Cardiac fibroblast (primary cell): ENCODE data around the gene ZNRD2.

Source experiments
- DNase-seq, 2 donors: peaks; one replicate each; pipeline versions ENCODE4 v3.0.0 to v3.0.0-alpha.2; 2010; ENCODE audit warnings: low read depth in 2 of 2
- H3K4me3 ChIP-seq, 2 donors: replicated peaks in 1 of 2; 1 replicate in 1 of 2; 2 replicates in 1 of 2; pipeline ENCODE4 v1.5.1; 2011; ENCODE audit warnings: low read depth in 2 of 2, low read length in 2 of 2, mild to moderate bottlenecking in 2 of 2, moderate library complexity in 1 of 2
- CTCF ChIP-seq: IDR thresholded peaks from one replicate; pipeline ENCODE4 v1.5.1; 2011; ENCODE audit warnings: low read depth, mild to moderate bottlenecking, low read length, inconsistent platforms

ZNRD2 gene

GRCh38 chr11:65547446-65548125, 22.7 kb upstream of the ZNRD2 start:
- TF ChIP-seq CTCF, result no peak
- H3K4me3 ChIP-seq, result no peak overlapping the region
- DNase-seq, result no peak

DNA sequence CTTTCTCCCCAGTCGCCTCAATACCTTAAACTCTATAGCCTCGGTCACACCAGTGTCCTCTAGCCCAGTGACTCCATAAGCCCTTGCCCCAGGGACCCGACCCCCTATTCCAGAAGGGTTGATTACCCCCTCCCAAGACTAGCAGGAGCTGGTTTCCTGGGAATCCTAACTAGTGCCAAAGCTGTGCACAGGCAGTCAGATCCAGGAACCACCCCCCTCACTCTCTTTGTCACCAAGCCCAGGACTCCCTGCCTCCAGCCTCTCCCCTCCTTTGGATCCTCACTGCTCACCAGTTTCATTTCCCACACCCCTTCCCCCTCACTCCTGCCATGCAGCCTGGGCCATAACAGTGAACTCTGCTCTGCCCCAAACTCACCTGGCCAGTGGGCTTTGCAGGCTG, 21.9 kb upstream of the ZNRD2 start:
- H3K4me3 ChIP-seq, result no peak overlapping the region
- no peak for TF ChIP-seq CTCF
- no peak for DNase-seq

- H3K4me3 ChIP-seq, result no peak overlapping the region
- TF ChIP-seq CTCF, result no peak
- no peak for DNase-seq
Observed at GRCh38 chr11:65549096-65549495, 21.2 kb upstream of the ZNRD2 start.

GRCh38 chr11:65551572-65552387, 18.5 kb upstream of the ZNRD2 start:
- DNase-seq, result no peak
- peak; percentile 19 for TF ChIP-seq CTCF
- H3K4me3 ChIP-seq, result no peak overlapping the region

DNA sequence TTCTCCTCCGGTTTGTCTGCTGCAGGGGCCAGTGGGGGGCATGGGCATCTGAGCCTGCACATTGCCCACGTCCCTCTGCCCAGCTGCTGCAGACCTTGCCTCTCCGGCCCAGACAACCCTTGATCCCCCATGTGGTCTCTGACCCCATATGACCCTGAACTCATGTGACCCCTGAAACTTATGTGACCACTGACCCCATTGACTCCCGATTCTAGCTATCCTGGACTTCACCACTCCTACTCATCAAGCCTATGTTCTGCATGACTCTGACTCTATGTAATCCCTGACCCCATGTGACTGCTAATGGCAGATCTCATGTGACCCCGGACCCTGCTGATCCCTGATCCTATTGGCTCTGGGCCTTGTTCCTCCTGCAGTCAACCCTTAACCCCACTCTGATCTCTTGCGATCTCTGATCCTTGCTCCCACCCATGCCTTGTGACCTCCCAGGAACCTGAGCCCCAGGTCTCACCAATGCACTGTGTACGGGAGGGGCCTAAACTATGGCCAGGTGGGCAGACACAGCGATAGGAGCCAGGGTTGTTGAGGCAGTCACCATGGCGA, 17.8 kb upstream of the ZNRD2 start:
- TF ChIP-seq CTCF, result no peak
- no peak overlapping the region for H3K4me3 ChIP-seq
- no peak for DNase-seq

DNA sequence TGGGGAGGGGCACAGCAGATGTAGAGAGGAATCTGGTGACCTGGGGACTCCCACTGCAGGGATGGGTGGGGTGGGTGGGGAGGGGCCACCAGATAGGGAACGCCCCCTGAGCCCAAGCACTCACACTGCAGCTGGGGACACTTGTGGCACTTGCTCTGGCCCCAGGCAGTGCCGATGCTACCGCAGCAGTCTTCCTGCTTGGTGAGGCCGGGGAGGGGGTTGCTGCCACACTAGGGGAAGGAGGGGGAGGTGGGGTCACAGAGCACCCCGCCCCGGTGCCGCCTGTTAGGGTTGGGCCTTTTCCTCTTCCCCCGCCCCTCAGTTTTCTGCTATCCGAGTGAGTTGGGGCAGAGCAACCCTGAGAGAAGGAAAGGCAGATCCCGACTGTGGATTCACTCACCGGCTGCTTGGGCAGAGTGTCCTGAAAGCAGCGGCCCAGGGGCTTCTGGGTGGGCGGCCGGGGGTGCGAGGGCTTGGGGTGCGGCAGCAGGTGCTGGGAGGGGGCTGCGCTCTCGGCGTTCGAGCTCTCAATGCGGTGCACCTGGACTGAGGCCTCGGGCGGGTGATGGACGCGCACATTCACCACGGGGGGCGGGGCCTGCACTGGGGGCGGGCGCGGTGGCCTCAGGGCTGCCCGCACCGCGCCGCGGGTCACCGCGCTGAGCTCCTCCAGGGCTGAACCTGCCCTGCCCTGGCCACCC, 16.8 kb upstream of the ZNRD2 start:
- no peak for TF ChIP-seq CTCF

More for the DNA sequence above, 16.8 kb upstream of the ZNRD2 start:
- no peak for DNase-seq
- H3K4me3 ChIP-seq, result no peak overlapping the region
